Panc1 (cell line): Measurements from ENCODE around the gene LIN28B.

Experiments
- CTCF ChIP-seq: fragments of 450-650 bp; IDR thresholded peaks from 2 replicates; pipeline ENCODE4 v1.5.1; 2017; ENCODE audit warnings: mild to moderate bottlenecking
- SIN3A ChIP-seq: IDR thresholded peaks from 2 replicates; pipeline ENCODE4 v1.6.1; 2012; ENCODE audit warnings: low read depth, mild to moderate bottlenecking, low read length, moderate library complexity, borderline replicate concordance; ENCODE audit not compliant: insufficient read depth

- TF ChIP-seq SIN3A, result no peak
- no peak for TF ChIP-seq CTCF
These were observed 140.4 kb downstream of the LIN28B start for GRCh38 chr6:105097288-105097687.
